SK-N-SH treated with all-trans-retinoic acid at 6 μM for 48 hours (cell line): Measurements from ENCODE around the gene P2RX2.

Experiments used
- ATAC-seq: fragments of 200-7000 bp; cut with Tn5 transposase; 3 replicates; pipeline ENCODE4 v1.9.1; 2020; ENCODE audit warnings: mild to moderate bottlenecking, moderate library complexity
- ARNTL ChIP-seq: fragments of 450-650 bp; formaldehyde crosslinking; IDR thresholded peaks from 2 replicates; pipeline ENCODE4 v1.5.0; 2020; ENCODE audit warnings: low read depth, mild to moderate bottlenecking, moderate library complexity, borderline replicate concordance
- BACH2 ChIP-seq: fragments of 250-450 bp; sonication (Bioruptor Pico); IDR thresholded peaks from 2 replicates; pipeline ENCODE4 v1.9.0; 2021; ENCODE audit warnings: mild to moderate bottlenecking, borderline replicate concordance
- CSDC2 ChIP-seq: fragments of 250-450 bp; sonication (Bioruptor Pico); IDR thresholded peaks from 2 replicates; pipeline ENCODE4 v1.5.0; 2020; ENCODE audit warnings: mild to moderate bottlenecking, moderate library complexity
- CSRNP3 ChIP-seq: fragments of 250-450 bp; sonication (Bioruptor Pico); IDR thresholded peaks from 2 replicates; pipeline ENCODE4 v1.5.1; 2021; ENCODE audit warnings: mild to moderate bottlenecking, moderate library complexity
- ESRRG ChIP-seq: fragments of 250-450 bp; sonication (Bioruptor Pico); IDR thresholded peaks from 2 replicates; pipeline ENCODE4 v1.6.1; 2021; ENCODE audit warnings: mild to moderate bottlenecking
- GLIS3 ChIP-seq: fragments of 250-450 bp; sonication (Bioruptor Pico); IDR thresholded peaks from 2 replicates; pipeline ENCODE4 v1.5.0; 2020; ENCODE audit warnings: mild to moderate bottlenecking, moderate library complexity
- ISL1 ChIP-seq: fragments of 250-450 bp; sonication (Bioruptor Pico); IDR thresholded peaks from 2 replicates; pipeline ENCODE4 v2.1.2; 2022; ENCODE audit warnings: mild to moderate bottlenecking, moderate library complexity
- OSR1 ChIP-seq: fragments of 250-450 bp; sonication (Bioruptor Pico); IDR thresholded peaks from 2 replicates; pipeline ENCODE4 v1.8.0; 2022; ENCODE audit warnings: moderate library complexity, mild to moderate bottlenecking, inconsistent platforms
- POU6F1 ChIP-seq: fragments of 250-450 bp; sonication (Bioruptor Pico); IDR thresholded peaks from 2 replicates; pipeline ENCODE4 v1.8.0; 2021; ENCODE audit warnings: low read depth, mild to moderate bottlenecking, moderate library complexity, borderline replicate concordance
- PPARA ChIP-seq: fragments of 250-450 bp; sonication (Bioruptor Pico); IDR thresholded peaks from 2 replicates; pipeline ENCODE4 v1.5.0; 2020; ENCODE audit warnings: mild to moderate bottlenecking, borderline replicate concordance
- RARB ChIP-seq: fragments of 250-450 bp; sonication (Bioruptor Pico); IDR thresholded peaks from 2 replicates; pipeline ENCODE4 v1.8.0; 2021; ENCODE audit warnings: mild to moderate bottlenecking, moderate library complexity
- SNAI2 ChIP-seq: fragments of 250-450 bp; sonication (Bioruptor Pico); IDR thresholded peaks from 2 replicates; pipeline ENCODE4 v1.5.0; 2020; ENCODE audit warnings: mild to moderate bottlenecking, moderate library complexity
- TCF4 ChIP-seq: fragments of 250-450 bp; sonication (Bioruptor Pico); IDR thresholded peaks from 2 replicates; pipeline ENCODE4 v1.8.0; 2021; ENCODE audit warnings: mild to moderate bottlenecking, moderate library complexity, borderline replicate concordance
- TOX ChIP-seq: fragments of 250-450 bp; sonication (Bioruptor Pico); IDR thresholded peaks from 2 replicates; pipeline ENCODE4 v1.8.0; 2021; ENCODE audit warnings: mild to moderate bottlenecking, moderate library complexity, borderline replicate concordance
- ZC3H10 ChIP-seq: fragments of 250-450 bp; sonication (Bioruptor Pico); IDR thresholded peaks from 2 replicates; pipeline ENCODE4 v1.5.1; 2021; ENCODE audit warnings: mild to moderate bottlenecking, moderate library complexity
- ZFP3 ChIP-seq: fragments of 250-450 bp; sonication (Bioruptor Pico); IDR thresholded peaks from 2 replicates; pipeline ENCODE4 v1.5.0; 2020; ENCODE audit warnings: mild to moderate bottlenecking, moderate library complexity
- ZFP30 ChIP-seq: fragments of 450-650 bp; formaldehyde crosslinking; IDR thresholded peaks from 2 replicates; pipeline ENCODE4 v1.5.0; 2022; ENCODE audit warnings: mild to moderate bottlenecking, moderate library complexity
- ZNF565 ChIP-seq: fragments of 450-650 bp; formaldehyde crosslinking; conservative IDR thresholded peaks from 2 replicates; pipeline ENCODE4 v1.5.0; 2020; ENCODE audit warnings: low read depth, mild to moderate bottlenecking, moderate library complexity
- ZNF70 ChIP-seq: fragments of 450-650 bp; formaldehyde crosslinking; IDR thresholded peaks from 2 replicates; pipeline ENCODE4 v1.5.0; 2020; ENCODE audit warnings: mild to moderate bottlenecking, moderate library complexity
- ZNF8 ChIP-seq: fragments of 450-650 bp; formaldehyde crosslinking; IDR thresholded peaks from 2 replicates; pipeline ENCODE4 v1.5.0; 2020; ENCODE audit warnings: mild to moderate bottlenecking, moderate library complexity
- TF ChIP-seq, protein P1 (sequence below): fragments of 250-450 bp; sonication (Bioruptor Pico); IDR thresholded peaks from 2 replicates; pipeline ENCODE4 v1.5.0; 2020; ENCODE audit warnings: mild to moderate bottlenecking, moderate library complexity
- TF ChIP-seq, protein P2 (sequence below): fragments of 250-450 bp; sonication (Bioruptor Pico); IDR thresholded peaks from 2 replicates; pipeline ENCODE4 v1.5.1; 2020; ENCODE audit warnings: low read depth, mild to moderate bottlenecking, moderate library complexity
- TF ChIP-seq, protein P3 (sequence below): fragments of 250-450 bp; sonication (Bioruptor Pico); IDR thresholded peaks from 2 replicates; pipeline ENCODE4 v1.8.0; 2020; ENCODE audit warnings: mild to moderate bottlenecking, moderate library complexity, borderline replicate concordance

P2RX2 gene

GRCh38 chr12:132604668-132605441 lies 13.7 kb upstream of the P2RX2 start:
- ATAC-seq = no peak
- no peak for TF ChIP-seq ESRRG (CRISPR knock-in tag)
- TF ChIP-seq RARB (CRISPR knock-in tag) = no peak
- TF ChIP-seq TOX (CRISPR knock-in tag) = no peak
- TF ChIP-seq SNAI2 = no peak
- TF ChIP-seq GLIS3 = no peak
- no peak for TF ChIP-seq ZFP3 (CRISPR knock-in tag)
- TF ChIP-seq, protein P1, sequence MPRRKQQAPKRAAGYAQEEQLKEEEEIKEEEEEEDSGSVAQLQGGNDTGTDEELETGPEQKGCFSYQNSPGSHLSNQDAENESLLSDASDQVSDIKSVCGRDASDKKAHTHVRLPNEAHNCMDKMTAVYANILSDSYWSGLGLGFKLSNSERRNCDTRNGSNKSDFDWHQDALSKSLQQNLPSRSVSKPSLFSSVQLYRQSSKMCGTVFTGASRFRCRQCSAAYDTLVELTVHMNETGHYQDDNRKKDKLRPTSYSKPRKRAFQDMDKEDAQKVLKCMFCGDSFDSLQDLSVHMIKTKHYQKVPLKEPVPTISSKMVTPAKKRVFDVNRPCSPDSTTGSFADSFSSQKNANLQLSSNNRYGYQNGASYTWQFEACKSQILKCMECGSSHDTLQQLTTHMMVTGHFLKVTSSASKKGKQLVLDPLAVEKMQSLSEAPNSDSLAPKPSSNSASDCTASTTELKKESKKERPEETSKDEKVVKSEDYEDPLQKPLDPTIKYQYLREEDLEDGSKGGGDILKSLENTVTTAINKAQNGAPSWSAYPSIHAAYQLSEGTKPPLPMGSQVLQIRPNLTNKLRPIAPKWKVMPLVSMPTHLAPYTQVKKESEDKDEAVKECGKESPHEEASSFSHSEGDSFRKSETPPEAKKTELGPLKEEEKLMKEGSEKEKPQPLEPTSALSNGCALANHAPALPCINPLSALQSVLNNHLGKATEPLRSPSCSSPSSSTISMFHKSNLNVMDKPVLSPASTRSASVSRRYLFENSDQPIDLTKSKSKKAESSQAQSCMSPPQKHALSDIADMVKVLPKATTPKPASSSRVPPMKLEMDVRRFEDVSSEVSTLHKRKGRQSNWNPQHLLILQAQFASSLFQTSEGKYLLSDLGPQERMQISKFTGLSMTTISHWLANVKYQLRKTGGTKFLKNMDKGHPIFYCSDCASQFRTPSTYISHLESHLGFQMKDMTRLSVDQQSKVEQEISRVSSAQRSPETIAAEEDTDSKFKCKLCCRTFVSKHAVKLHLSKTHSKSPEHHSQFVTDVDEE (CRISPR knock-in tag) = no peak
- no peak for TF ChIP-seq TCF4 (CRISPR knock-in tag)
- TF ChIP-seq ZC3H10 (CRISPR knock-in tag) = no peak
- no peak for TF ChIP-seq POU6F1
- no peak for TF ChIP-seq BACH2
- TF ChIP-seq ZNF565 (CRISPR knock-in tag) = no peak
- TF ChIP-seq ZFP30 (CRISPR knock-in tag) = no peak
- TF ChIP-seq OSR1 (CRISPR knock-in tag) = no peak
- TF ChIP-seq, protein P2, sequence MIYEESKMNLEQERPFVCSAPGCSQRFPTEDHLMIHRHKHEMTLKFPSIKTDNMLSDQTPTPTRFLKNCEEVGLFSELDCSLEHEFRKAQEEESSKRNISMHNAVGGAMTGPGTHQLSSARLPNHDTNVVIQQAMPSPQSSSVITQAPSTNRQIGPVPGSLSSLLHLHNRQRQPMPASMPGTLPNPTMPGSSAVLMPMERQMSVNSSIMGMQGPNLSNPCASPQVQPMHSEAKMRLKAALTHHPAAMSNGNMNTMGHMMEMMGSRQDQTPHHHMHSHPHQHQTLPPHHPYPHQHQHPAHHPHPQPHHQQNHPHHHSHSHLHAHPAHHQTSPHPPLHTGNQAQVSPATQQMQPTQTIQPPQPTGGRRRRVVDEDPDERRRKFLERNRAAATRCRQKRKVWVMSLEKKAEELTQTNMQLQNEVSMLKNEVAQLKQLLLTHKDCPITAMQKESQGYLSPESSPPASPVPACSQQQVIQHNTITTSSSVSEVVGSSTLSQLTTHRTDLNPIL (CRISPR knock-in tag) = no peak
- no peak for TF ChIP-seq ISL1 (CRISPR knock-in tag)
- TF ChIP-seq ZNF70 (CRISPR knock-in tag) = no peak
- no peak for TF ChIP-seq CSDC2 (CRISPR knock-in tag)

DNA sequence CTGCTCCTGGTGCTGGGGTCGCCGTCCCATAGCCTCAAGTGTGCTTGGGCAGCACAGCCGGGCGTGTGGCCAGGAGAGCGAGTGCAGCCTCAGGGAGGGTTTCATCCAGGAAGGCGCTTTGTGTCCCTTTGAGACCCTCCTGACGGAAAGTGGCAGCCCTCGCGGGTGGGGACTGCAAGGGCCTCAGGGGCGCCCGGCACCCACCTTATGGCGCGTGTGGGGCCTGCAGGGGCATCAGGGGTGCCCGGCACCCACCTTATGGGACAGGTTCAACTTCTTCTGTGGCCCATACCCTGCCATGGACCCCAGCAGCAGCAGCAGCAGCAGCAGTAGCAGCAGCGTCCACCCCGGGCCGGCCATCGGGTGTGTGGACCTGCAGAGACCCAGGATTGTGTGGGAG lies 12.7 kb upstream of the P2RX2 start:
- TF ChIP-seq TOX (CRISPR knock-in tag) (no peak), ARNTL (no peak), PPARA (CRISPR knock-in tag) (no peak), TCF4 (CRISPR knock-in tag) (no peak), BACH2 (no peak), ZNF70 (CRISPR knock-in tag) (no peak), ZFP3 (CRISPR knock-in tag) (no peak), RARB (CRISPR knock-in tag) (no peak), ZFP30 (CRISPR knock-in tag) (no peak), CSRNP3 (no peak), ESRRG (CRISPR knock-in tag) (no peak), SNAI2 (no peak), ZC3H10 (CRISPR knock-in tag) (no peak), ZNF8 (no peak), CSDC2 (CRISPR knock-in tag) (no peak)
- TF ChIP-seq, protein P1 (CRISPR knock-in tag) = no peak
- TF ChIP-seq, protein P2 (CRISPR knock-in tag) = no peak
- TF ChIP-seq, protein P3, sequence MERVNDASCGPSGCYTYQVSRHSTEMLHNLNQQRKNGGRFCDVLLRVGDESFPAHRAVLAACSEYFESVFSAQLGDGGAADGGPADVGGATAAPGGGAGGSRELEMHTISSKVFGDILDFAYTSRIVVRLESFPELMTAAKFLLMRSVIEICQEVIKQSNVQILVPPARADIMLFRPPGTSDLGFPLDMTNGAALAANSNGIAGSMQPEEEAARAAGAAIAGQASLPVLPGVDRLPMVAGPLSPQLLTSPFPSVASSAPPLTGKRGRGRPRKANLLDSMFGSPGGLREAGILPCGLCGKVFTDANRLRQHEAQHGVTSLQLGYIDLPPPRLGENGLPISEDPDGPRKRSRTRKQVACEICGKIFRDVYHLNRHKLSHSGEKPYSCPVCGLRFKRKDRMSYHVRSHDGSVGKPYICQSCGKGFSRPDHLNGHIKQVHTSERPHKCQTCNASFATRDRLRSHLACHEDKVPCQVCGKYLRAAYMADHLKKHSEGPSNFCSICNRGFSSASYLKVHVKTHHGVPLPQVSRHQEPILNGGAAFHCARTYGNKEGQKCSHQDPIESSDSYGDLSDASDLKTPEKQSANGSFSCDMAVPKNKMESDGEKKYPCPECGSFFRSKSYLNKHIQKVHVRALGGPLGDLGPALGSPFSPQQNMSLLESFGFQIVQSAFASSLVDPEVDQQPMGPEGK = no peak
- no peak for ATAC-seq
